ENCODE data around the gene CTLA4.

CTLA4 gene

DNA sequence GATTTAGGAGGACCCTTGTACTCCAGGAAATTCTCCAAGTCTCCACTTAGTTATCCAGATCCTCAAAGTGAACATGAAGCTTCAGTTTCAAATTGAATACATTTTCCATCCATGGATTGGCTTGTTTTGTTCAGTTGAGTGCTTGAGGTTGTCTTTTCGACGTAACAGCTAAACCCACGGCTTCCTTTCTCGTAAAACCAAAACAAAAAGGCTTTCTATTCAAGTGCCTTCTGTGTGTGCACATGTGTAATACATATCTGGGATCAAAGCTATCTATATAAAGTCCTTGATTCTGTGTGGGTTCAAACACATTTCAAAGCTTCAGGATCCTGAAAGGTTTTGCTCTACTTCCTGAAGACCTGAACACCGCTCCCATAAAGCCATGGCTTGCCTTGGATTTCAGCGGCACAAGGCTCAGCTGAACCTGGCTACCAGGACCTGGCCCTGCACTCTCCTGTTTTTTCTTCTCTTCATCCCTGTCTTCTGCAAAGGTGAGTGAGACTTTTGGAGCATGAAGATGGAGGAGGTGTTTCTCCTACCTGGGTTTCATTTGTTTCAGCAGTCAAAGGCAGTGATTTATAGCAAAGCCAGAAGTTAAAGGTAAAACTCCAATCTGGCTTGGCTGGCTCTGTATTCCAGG, at the start of gene CTLA4:
TSS of gene CTLA4 (plus strand) at position 211 of the 640 bp plus-strand sequence. CDS start at position 383, 172 bp downstream.
- no peak for DNase-seq (ENCODE audit: low read depth)

DNA sequence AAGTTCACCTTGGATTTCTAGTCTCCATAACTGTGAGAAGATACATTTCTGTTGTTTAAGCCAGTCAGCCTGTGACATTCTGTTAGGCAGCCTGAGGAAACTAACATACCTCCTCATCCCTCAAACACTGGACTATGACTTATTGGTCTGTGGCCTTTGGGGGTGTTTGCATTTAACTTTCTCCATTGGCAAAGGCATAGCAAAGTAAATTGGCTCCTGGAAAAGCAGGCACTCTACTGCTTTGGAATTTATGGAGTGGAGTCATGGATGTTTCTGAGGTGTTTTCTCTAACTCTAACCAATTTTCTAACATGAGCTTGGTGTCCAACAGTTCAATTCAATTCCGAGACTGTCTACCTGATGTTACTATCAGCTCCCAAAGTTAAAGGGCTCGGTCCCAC, 48.9 kb upstream of the CTLA4 start:
- DNase-seq (ENCODE audit: low read depth), result no peak

DNA sequence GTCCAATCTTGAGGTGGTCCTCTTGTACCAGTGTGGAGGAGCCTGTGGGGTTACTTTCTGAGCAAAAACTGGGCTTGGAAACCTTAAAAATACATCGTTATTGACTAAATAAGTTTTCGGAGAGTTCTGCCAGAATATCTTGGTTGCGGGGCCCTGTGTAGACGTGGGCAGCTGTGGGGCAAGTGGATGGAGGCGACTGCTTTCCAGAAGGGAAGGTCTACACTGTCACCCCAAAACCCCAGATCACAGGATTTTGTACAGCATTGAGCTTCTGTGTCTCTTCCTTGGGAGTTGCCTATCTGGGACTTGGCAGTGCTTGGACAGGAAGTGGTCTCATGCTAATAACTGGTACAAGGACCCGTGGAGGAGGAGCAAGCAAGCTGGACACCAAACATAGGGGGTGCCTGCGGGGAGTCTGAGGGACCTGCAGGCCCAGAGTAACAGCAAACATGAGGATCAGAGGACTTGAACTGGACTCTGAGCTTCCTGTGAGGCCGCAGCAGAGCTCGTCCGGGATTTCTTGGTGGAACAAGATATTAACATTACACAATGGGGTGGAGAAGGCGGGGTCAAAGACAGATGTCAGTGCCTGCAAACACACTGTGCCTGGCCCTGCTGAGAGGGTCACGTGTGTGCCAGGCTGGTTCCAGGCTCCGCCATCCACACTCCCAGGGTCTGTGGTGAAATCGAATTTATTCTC, 48.0 kb upstream of the CTLA4 start:
- no peak for DNase-seq (ENCODE audit: low read depth)

DNA sequence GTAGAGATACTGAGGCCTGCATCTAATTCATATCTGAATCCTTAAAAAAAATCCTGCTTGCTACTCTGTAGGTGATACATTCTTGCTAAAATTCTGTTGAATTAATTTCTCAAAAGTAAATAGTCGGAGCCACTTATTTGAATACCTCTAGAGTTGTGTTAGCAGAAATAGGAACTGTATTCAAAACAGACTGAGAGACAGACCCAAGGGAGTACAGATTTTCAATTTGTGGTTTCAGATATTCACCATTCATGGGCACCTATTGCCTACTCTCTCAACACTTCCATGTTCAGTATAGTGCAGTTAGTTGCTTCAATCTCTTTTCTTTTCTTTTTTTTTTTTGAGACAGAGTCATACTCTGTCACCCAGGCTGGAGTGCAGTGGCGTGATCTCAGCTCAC, 46.6 kb upstream of the CTLA4 start:
- no peak for DNase-seq (ENCODE audit: low read depth)

DNA sequence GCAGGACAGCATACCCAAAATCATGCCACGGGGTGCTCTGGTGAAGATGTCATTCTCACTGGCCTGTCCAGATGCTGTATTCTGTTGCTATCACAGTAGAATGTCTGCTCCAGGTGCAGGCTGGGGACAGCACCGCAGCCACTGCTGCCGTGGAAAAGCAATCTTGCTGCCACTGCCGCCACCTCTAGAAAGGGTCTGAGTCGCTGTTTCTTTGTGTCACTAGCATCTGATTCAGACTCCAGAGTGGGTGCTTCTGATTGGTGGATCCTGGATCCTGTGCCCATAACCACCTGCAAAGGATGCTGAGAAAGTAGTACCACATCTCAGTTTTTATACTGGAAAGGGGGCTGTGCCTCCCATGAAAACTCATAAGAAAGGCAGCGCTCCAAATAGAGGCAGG, 45.3 kb upstream of the CTLA4 start:
- DNase-seq (ENCODE audit: low read depth), result no peak

DNA sequence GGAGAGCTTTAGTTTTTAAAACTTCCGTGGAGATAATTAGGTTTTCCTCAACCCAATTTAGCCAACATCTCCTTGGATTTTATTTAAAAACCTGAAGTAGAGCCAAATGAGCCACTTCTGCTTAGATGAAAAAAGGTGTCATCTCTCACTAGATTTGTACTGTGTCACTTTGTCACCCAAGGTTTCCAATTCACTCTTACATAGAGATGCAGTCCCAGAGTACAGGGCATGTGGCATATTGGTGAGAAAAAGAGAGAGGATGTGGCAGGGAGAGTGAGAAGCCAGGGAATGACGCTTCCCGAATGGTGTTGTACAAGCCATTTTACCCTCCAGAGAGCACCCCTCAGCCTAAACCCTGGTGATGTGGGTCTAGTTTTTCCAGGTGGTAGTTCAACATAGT, 44.4 kb upstream of the CTLA4 start:
- DNase-seq (ENCODE audit: low read depth), result no peak

DNA sequence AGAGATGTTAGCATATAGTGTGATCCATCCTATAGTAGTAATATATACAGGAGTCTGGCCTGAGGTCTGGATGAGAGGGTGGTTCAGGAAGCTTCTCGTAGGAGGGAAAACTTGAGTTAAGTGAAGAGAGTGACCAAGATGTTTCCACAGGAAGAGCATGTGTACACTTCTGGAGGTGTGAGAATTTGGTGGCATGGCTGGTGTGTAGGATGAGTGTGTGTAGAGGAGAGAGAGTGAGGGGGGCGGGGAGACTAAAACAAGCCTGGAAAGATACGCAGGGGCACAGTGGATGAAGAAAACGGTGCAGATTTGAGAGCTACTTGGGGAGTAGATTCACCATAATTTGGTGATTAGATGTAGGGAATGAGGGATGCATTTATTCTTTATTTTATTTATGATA, 43.5 kb upstream of the CTLA4 start:
- no peak for DNase-seq (ENCODE audit: low read depth)

DNA sequence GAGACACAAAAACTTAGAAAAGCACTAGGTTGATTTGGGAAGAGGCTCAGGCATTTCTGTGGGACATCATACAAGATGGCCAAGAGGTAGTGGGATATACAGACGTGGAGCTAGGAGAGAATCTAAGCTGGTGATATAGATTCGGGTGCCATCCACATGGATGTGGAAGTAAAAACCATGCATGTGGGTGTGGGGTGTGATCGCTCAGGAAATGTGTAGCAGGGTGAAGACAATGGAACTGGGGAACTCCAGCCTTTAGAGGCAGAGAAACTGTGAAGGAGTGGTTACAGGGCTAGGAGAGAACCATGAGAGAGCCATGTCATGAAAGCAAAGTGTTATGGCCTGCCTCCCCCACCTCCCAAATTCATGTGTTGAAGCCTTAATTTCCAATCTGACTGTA, 43.0 kb upstream of the CTLA4 start:
- DNase-seq (ENCODE audit: low read depth), result no peak

DNA sequence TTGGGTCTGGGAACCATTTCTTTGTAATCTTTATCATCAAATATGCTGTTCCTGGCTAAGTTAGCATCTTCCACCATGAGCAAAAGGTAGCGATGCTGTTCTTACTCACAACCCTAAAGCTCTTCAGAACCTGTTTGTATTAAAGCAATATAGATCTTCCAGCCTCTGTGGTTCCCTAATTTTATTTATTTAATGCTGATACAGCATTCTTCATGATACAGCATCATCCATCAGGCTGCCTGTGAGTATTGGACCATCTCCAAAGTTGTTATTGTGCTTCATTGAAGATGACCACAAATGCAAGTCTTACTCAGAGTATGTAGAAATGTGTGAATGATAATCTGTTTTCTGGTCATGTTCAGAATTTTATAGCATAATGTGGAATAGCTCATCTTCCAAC, 40.9 kb upstream of the CTLA4 start:
- no peak for DNase-seq (ENCODE audit: low read depth)

DNA sequence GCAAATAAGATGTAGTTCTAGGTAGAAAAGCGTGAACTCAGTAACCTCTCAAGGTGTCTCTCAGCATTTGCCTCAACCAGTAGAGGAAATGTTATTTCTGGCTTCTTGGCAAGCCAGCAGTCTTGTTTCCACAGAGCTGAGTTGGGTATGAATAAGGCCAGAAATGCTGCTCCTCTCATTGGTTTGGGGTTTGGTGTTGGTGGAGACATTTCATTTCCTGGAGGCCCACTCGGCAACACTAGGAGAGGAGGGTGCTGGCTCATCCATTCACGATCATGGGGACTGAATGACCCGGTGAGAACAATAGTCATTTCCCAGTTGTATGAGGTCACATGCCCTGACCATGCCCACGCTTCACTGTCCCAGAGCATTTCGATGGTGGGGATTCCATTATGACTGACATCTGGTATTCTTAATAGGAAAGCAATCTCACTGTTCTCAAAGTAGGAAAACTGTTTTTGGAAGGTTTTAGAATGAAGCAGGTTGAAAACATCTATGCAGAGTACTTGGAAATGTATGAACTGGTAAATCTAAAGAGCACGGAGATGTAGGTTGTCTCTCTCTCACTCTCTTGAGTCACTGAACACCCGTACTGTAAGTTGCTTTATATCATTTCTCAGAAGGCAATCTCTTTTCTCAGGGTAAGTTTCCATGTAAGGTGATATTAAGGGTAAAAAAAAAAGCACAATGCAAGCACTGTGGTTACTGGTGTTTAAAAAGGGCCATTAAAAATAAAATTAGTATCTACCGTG, 37.1 kb upstream of the CTLA4 start:
- DNase-seq (ENCODE audit: low read depth), result no peak

DNA sequence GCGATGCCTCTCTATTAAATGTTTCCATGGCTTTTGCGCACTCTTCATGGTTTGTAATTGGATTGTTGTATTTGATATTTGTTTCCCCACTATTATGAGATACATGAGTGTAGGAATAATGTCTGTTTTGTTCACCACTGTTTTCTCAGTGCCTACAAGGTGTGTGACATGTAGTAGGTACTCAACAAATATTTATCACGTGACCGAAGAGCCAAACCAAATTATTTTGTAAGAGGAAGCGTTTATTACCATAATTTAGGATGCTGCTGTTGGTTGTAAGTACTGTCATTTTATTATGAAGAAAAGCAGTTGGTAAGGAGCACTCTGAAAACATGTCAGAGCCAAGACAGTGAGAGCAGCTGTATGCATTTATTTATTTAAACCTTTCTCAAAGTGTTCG, 32.2 kb upstream of the CTLA4 start:
- no peak for DNase-seq (ENCODE audit: low read depth)

DNA sequence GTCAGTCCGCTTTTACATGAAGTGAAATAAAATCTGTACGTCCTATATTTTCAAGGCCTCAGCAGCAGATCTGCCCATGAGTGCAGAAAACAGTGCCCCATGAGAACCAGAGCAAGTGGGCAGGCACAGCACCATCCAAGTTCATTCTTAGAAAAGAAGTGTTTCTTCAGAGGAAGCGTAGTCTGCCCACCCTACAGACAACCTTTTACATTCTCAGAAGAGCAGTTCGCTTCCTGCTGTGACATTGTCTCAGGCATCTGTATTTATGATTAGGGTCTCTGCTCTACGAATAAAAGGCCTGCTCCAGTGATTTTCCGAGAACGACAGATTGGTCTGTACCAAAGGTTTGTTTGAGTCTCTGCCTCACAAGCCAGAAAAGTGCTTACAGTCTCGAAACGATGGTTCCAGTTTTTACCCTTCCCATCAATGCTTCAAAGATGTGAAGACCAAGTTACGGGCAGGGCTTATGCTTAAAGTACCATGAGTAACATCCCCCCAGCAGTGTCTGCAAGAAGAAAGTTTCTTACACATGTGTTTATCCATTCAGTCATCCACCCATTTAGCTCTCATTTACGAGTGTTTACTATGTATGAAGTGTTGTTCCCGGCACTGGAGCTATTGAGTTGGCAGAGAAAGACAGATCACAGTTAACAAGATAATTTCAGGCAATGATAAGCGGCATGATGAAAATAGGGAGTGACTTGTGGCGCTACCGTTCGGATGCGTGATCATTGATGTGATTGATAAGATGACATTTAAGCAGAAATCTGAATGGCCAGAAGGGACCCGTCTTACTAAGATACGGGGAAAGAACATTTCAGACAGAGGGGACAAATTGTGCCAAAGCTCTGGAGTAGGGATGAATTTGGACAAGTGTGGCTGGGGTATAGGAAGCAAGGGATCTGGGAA, 31.4 kb upstream of the CTLA4 start:
- DNase-seq (ENCODE audit: low read depth), result no peak

DNA sequence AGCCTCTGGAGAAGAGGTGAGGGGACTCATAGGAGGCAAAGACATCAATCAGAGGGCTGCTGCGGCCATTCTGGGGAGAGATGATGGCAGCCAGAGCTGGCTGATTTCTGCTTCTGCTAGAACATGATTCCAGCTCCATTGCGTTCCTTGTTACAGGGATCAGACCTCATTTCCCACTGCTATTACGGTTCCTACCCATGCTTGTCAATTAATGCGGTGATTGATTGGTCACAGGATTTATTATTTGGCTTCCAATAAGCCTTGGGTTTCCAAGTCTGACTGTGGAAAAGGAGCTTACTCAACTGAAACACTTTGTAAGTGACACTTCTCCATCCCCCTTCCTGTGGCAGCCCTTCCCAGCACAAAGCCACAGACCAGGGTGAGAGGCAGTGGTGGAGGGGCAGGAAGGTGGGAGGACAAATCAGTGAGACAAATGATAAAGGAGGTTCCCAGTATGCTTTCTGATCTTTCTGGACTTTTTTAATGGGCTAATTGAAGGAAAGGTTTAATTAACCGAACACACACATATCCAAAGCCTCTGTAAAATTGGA, 26.8 kb upstream of the CTLA4 start:
- no peak for DNase-seq (ENCODE audit: low read depth)

DNA sequence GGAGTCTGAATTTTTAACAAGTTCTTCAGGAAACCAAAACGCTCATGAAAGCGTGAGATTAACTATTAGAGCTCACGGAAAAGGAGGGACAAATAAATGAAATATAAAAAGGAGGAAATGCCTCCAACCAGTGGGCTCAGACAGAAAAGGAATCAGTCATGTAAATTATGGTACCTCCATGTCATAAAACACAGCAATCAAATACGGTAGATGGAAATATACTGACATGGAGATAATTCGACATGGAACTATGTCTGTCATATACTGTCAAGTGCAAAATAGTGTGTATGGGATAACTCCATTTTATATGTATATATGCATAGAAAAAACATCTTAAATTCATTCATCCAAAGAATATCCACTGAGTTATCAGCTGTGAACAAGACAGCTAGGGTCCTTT, 25.9 kb upstream of the CTLA4 start:
- no peak for DNase-seq (ENCODE audit: low read depth)

DNA sequence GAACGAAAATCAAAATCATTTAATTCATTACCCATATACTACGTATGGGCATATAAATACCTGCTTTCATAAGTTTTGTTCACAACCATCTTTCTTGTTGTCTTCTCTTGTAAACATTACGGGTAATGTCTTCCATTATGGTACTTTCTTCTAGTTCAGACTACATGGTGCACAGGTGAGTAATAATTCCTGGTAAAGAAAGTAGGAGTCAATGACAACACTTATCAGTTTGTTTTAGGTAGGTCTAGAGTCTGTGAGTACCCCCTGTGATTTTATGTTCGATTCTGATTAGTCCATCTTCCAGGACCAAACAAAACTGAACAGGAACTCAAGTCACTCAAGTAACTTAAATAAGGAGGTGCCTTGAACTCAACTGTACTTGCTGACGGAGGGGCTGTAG, 25.2 kb upstream of the CTLA4 start:
- DNase-seq (ENCODE audit: low read depth), result no peak

DNA sequence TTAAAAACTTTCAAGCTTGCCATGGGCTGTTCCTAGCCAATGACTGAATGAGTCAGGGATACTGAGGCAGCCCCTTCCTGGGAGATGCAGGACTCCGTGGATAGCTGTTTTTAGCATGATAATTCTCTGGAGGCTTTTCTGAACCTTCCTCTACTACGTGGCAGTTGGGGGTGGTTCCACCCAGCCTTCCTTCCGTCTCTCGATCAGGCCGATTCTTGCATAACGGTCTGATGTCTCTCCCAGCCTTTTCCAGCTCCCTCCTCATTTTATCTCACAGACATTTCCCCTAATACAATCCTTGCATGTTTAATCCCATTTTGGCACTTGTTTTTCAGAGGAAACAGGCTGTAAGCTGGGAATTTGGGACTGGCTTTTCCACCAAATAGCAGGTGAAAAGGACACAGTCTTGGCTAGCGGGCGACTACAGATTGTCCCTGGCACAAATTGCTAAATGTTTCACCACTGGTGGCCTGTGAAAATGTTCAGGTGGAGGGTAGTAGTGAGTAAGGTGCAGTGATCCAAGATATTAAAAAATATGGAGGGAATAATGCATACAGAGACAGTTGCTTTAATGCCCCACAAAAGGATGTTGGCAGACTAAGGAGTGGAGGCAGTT, 21.0 kb upstream of the CTLA4 start:
- no peak for DNase-seq (ENCODE audit: low read depth)

DNA sequence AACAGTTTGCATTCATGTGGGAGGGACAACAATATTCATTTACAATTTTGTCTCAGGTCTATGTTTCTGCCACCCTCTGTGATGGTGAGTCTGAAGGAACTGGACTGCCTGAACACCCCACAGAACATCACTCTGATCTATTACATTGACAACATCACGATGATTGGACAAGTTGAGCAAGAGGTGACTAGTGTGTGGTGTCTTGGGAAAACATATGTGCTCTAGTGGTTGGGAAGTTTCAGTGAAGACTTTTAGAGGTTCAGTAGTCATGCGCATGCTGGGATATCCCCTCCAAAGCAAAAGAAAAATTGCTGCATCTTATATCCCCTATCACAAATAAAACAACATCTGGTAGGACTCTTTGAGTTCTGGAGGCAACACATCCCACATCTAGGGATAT, 18.6 kb upstream of the CTLA4 start:
- no peak for DNase-seq (ENCODE audit: low read depth)

DNA sequence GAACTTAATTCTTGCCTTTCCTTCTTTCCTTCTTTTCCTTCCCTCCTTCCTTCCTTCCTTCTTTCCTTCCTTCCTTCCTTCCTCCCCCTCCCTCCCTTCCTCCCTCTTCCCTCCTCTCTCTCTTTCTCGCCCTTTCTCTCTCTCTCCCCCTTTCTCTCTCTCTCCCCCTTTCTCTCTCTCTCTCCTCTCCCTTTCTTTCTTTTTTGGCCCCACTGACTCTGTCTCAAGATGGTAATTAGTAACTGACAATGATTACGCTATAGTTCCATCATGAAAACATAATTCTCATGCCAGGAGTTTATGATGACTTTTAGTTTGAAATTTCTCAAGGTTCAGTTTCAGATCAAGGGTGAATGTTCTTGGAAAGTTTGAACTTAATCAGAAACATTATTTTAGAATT, 14.8 kb upstream of the CTLA4 start:
- no peak for DNase-seq (ENCODE audit: low read depth)

DNA sequence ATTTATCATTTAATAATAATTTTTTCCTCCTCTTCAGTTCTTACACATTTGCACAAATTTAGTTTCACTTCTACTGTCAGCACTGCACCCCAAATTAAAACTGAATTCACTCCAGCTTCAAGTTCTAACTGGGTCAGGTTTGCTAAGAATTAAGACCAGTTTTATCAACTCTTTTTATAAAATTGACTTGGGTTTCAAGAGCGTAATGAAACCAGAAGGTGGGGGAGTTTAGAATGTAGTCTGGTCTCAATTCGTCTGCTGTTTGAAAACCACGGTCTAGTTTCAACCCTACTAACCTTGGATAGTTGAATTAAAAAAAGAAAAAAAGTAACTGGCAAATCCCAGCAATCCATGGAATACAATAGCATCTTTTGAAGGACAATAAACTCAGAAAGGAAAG, 14.3 kb upstream of the CTLA4 start:
- no peak for DNase-seq (ENCODE audit: low read depth)

DNA sequence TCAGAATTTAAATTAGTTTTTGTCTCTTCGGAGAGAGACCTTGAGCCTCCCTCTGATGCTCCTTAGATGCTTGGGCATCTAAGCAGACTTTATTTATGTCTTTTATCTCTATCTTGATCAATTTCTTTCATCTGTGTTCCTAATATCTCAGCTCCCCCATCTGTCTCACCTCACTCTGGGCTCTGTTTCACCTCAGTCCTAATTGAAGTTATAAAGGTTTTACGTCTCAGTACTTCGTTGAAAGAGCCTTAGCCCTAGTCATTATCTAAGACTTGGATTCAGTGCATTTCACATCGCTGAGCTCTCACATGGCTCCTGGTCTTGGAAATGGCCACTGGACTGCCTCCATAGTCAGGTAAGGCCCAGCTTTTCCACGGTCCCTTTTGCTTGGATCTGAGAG, 13.8 kb upstream of the CTLA4 start:
- DNase-seq (ENCODE audit: low read depth), result no peak

DNA sequence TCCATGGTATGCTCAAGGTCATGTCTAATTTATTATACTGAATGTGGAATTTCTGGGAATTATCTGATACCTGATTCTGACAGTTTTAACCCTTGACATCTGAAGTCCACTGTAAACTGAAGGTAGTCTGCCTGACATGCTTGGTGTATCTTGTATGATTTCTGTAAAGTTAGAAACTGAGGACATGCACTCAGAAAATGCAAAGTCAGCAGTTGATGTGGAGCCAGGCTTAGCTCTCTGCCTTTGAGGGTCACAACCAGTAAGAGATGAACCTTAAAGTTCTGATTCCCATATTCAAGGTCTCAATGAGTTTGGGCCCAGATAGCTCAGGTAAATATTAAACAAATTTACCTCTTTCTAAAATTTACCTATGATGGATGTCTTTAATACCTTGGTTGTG, 12.3 kb upstream of the CTLA4 start:
- DNase-seq (ENCODE audit: low read depth), result no peak

DNA sequence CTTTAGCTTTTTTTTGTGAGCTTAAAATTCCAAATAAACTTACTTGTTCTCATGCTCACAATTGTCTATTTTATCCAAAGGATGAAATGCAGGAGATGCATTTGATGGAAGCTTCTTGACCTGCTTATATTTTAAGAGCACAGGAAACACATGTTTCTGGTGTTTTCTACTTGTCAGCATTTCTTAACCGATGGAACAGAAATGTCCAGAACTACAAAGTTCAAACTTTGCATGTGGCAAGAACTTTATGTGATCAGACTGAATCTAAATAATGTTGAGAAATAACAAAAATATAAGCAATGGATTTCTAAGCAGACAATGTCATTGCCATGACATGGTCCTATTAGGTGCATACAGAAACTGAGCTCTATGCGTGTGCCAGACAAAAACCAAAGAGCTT, 9.9 kb upstream of the CTLA4 start:
- no peak for DNase-seq (ENCODE audit: low read depth)
